ENCODE measurements around the gene UBE2QL1.

The UBE2QL1 gene

GRCh38 chr5:6457592-6457991 is 8.9 kb downstream of the UBE2QL1 start:
- H3K9ac ChIP-seq (ENCODE audit: insufficient read length, low read depth), result no peak overlapping the region
- peaks cover 3% of the 10 kb centered on the region for H3K27me3 ChIP-seq (ENCODE audit: insufficient read depth, insufficient read length)
- TF ChIP-seq SUZ12 (IDR thresholded peaks at IDR 0.05; ENCODE audit: extremely low read depth, insufficient read depth, insufficient read length) (no peak), YY1 (IDR thresholded peaks at IDR 0.05; ENCODE audit: insufficient read depth, insufficient read length) (no peak), ZNF274 (IDR thresholded peaks at IDR 0.05; ENCODE audit: low read depth, low read length) (no peak)
- H3K36me3 ChIP-seq (ENCODE audit: insufficient read depth, insufficient read length, low read length), result no peaks in the 10 kb centered on the region
- no peaks in the 10 kb centered on the region for H3K4me1 ChIP-seq (ENCODE audit: insufficient read depth, insufficient read length)
- DNase-seq (ENCODE audit: low read depth, low spot score), result no peak
- H3K4me3 ChIP-seq (ENCODE audit: insufficient read length, low read depth), result no peak overlapping the region
- H3K9me3 ChIP-seq (ENCODE audit: insufficient read depth, low read length), result no peaks in the 10 kb centered on the region; the same call in 1 of the 2 replicates

GRCh38 chr5:6458833-6459232 is 10.2 kb downstream of the UBE2QL1 start:
- no peak overlapping the region for H3K9ac ChIP-seq (ENCODE audit: insufficient read length, low read depth)
- H3K36me3 ChIP-seq (ENCODE audit: insufficient read depth, insufficient read length, low read length), result no peaks in the 10 kb centered on the region
- H3K9me3 ChIP-seq (ENCODE audit: insufficient read depth, low read length), result no peaks in the 10 kb centered on the region; the same call in 1 of the 2 replicates
- H3K27me3 ChIP-seq (ENCODE audit: insufficient read depth, insufficient read length), result no peaks in the 10 kb centered on the region
- no peaks in the 10 kb centered on the region for H3K4me1 ChIP-seq (ENCODE audit: insufficient read depth, insufficient read length)
- DNase-seq (ENCODE audit: low read depth, low spot score), result no peak
- TF ChIP-seq YY1 (IDR thresholded peaks at IDR 0.05; ENCODE audit: insufficient read depth, insufficient read length) (no peak), SUZ12 (IDR thresholded peaks at IDR 0.05; ENCODE audit: extremely low read depth, insufficient read depth, insufficient read length) (no peak), ZNF274 (IDR thresholded peaks at IDR 0.05; ENCODE audit: low read depth, low read length) (no peak)
- no peak overlapping the region for H3K4me3 ChIP-seq (ENCODE audit: insufficient read length, low read depth)

- Histone ChIP-seq H3K36me3 (ENCODE audit: insufficient read depth, insufficient read length, low read length) (no peaks in the 10 kb centered on the region), H3K4me1 (ENCODE audit: insufficient read depth, insufficient read length) (no peaks in the 10 kb centered on the region), H3K9me3 (ENCODE audit: insufficient read depth, low read length) (no peaks in the 10 kb centered on the region; the same call in 1 of the 2 replicates), H3K27me3 (ENCODE audit: insufficient read depth, insufficient read length) (no peaks in the 10 kb centered on the region), H3K9ac (ENCODE audit: insufficient read length, low read depth) (no peak overlapping the region), H3K4me3 (ENCODE audit: insufficient read length, low read depth) (no peak overlapping the region)
- DNase-seq (ENCODE audit: low read depth, low spot score), result no peak
- TF ChIP-seq SUZ12 (IDR thresholded peaks at IDR 0.05; ENCODE audit: extremely low read depth, insufficient read depth, insufficient read length), result no peak
- TF ChIP-seq YY1 (IDR thresholded peaks at IDR 0.05; ENCODE audit: insufficient read depth, insufficient read length), result no peak
- TF ChIP-seq ZNF274 (IDR thresholded peaks at IDR 0.05; ENCODE audit: low read depth, low read length), result no peak
Observed at GRCh38 chr5:6459896-6460295, 11.2 kb downstream of the UBE2QL1 start.

GRCh38 chr5:6461006-6461405 is 12.3 kb downstream of the UBE2QL1 start:
- DNase-seq (ENCODE audit: low read depth, low spot score), result no peak
- no peaks in the 10 kb centered on the region for H3K27me3 ChIP-seq (ENCODE audit: insufficient read depth, insufficient read length)
- no peaks in the 10 kb centered on the region for H3K36me3 ChIP-seq (ENCODE audit: insufficient read depth, insufficient read length, low read length)
- no peak overlapping the region for H3K4me3 ChIP-seq (ENCODE audit: insufficient read length, low read depth)
- no peaks in the 10 kb centered on the region for H3K4me1 ChIP-seq (ENCODE audit: insufficient read depth, insufficient read length)
- H3K9ac ChIP-seq (ENCODE audit: insufficient read length, low read depth), result no peak overlapping the region
- TF ChIP-seq ZNF274 (IDR thresholded peaks at IDR 0.05; ENCODE audit: low read depth, low read length), result no peak
- H3K9me3 ChIP-seq (ENCODE audit: insufficient read depth, low read length), result no peaks in the 10 kb centered on the region; the same call in 1 of the 2 replicates

- no peaks in the 10 kb centered on the region; the same call in 1 of the 2 replicates for H3K9me3 ChIP-seq (ENCODE audit: insufficient read depth, low read length)
- no peaks in the 10 kb centered on the region for H3K27me3 ChIP-seq (ENCODE audit: insufficient read depth, insufficient read length)
- TF ChIP-seq YY1 (IDR thresholded peaks at IDR 0.05; ENCODE audit: insufficient read depth, insufficient read length) (no peak), ZNF274 (IDR thresholded peaks at IDR 0.05; ENCODE audit: low read depth, low read length) (no peak), SUZ12 (IDR thresholded peaks at IDR 0.05; ENCODE audit: extremely low read depth, insufficient read depth, insufficient read length) (no peak)
- DNase-seq (ENCODE audit: low read depth, low spot score), result no peak
- no peak overlapping the region for H3K9ac ChIP-seq (ENCODE audit: insufficient read length, low read depth)
- H3K4me3 ChIP-seq (ENCODE audit: insufficient read length, low read depth), result no peak overlapping the region
- H3K36me3 ChIP-seq (ENCODE audit: insufficient read depth, insufficient read length, low read length), result no peaks in the 10 kb centered on the region
- no peaks in the 10 kb centered on the region for H3K4me1 ChIP-seq (ENCODE audit: insufficient read depth, insufficient read length)
Observed at GRCh38 chr5:6461793-6462650, 13.4 kb downstream of the UBE2QL1 start.

DNA sequence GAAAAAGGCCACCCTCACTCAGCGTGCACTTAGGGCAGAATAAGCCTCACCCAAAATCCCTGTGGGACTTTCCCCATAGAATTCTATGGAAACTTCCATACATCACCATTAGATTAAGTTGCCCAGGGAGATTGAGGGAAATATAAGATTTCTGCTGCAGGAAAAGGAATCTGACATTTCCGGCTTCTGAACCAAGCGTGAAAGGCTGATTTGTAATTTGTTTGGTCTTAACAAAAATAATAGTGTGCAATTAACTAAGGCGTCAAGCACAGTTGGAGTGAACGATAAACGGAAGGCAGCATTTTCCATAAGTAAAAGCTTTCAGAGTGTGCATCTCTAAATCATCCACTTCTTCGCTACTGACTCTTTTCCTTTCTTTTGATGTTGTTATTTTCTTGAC is 14.0 kb downstream of the UBE2QL1 start:
- H3K4me3 ChIP-seq (ENCODE audit: insufficient read length, low read depth), result no peak overlapping the region
- H3K4me1 ChIP-seq (ENCODE audit: insufficient read depth, insufficient read length), result no peaks in the 10 kb centered on the region
- no peaks in the 10 kb centered on the region for H3K27me3 ChIP-seq (ENCODE audit: insufficient read depth, insufficient read length)

GRCh38 chr5:6464441-6464840 is 15.8 kb downstream of the UBE2QL1 start:
- Histone ChIP-seq H3K9me3 (ENCODE audit: insufficient read depth, low read length) (no peaks in the 10 kb centered on the region), H3K4me3 (ENCODE audit: insufficient read length, low read depth) (no peak overlapping the region), H3K27me3 (ENCODE audit: insufficient read depth, insufficient read length) (no peaks in the 10 kb centered on the region), H3K9ac (ENCODE audit: insufficient read length, low read depth) (no peak overlapping the region), H3K4me1 (ENCODE audit: insufficient read depth, insufficient read length) (peaks cover 6% of the 10 kb centered on the region), H3K36me3 (ENCODE audit: insufficient read depth, insufficient read length, low read length) (no peaks in the 10 kb centered on the region)
- TF ChIP-seq SUZ12 (IDR thresholded peaks at IDR 0.05; ENCODE audit: extremely low read depth, insufficient read depth, insufficient read length) (no peak), YY1 (IDR thresholded peaks at IDR 0.05; ENCODE audit: insufficient read depth, insufficient read length) (no peak), ZNF274 (IDR thresholded peaks at IDR 0.05; ENCODE audit: low read depth, low read length) (no peak)
- DNase-seq (ENCODE audit: low read depth, low spot score), result no peak

More for the DNA sequence above, 14.0 kb downstream of the UBE2QL1 start:
- Histone ChIP-seq H3K9ac (ENCODE audit: insufficient read length, low read depth) (no peak overlapping the region), H3K9me3 (ENCODE audit: insufficient read depth, low read length) (no peaks in the 10 kb centered on the region; the same call in 1 of the 2 replicates), H3K36me3 (ENCODE audit: insufficient read depth, insufficient read length, low read length) (no peaks in the 10 kb centered on the region)
- TF ChIP-seq SUZ12 (IDR thresholded peaks at IDR 0.05; ENCODE audit: extremely low read depth, insufficient read depth, insufficient read length) (no peak), ZNF274 (IDR thresholded peaks at IDR 0.05; ENCODE audit: low read depth, low read length) (no peak), YY1 (IDR thresholded peaks at IDR 0.05; ENCODE audit: insufficient read depth, insufficient read length) (no peak)
- no peak for DNase-seq (ENCODE audit: low read depth, low spot score)

All from NT2/D1 (cell line).